Frontal cortex (tissue), 4 donors: ENCODE data around the gene PAFAH2. TPM values are rescaled to one million over a fixed set of nuclear protein-coding genes. Genes with fewer than 3 reads are reported as not detected.
"Not testable (repeated sequence)": the region's sequence is repeated elsewhere in the genome, so short reads cannot be mapped to it uniquely, and the experiment has no call there.

Experiments
- DNase-seq, 2 donors: peaks; one replicate each; pipeline ENCODE4 v3.0.0; 2012; ENCODE audit warnings: low spot score in 2 of 2
- FAIRE-seq: peaks from 2 replicates; lab custom pipeline; 2012; peaks lifted over from hg19 to GRCh38; lab: Jason Lieb, UNC
- total RNA-seq: library from RNA; depleted of rRNA; stranded (reverse); fragments of >200 nt; gene quantifications from one replicate; pipeline ENCODE4 v1.2.3, GENCODE V29; 2014
- donor health status: control.
- donor health status: control.
- donor health status: control.

Gene PAFAH2
- total RNA-seq, 1 donor from 2014 or later = 2.4 TPM

GRCh38 chr1:25990702-25991395 is 7.0 kb downstream of the PAFAH2 start:
- DNase-seq (no peak), FAIRE-seq (no peak)

- FAIRE-seq (no peak), DNase-seq (no peak)
Observed at GRCh38 chr1:25990251-25990650, 7.6 kb downstream of the PAFAH2 start.

GRCh38 chr1:25989440-25990234 is 8.2 kb downstream of the PAFAH2 start:
- FAIRE-seq = no peak
- DNase-seq = no peak

- DNase-seq = no peak
Observed at GRCh38 chr1:25987951-25988350, 9.9 kb downstream of the PAFAH2 start.

DNA sequence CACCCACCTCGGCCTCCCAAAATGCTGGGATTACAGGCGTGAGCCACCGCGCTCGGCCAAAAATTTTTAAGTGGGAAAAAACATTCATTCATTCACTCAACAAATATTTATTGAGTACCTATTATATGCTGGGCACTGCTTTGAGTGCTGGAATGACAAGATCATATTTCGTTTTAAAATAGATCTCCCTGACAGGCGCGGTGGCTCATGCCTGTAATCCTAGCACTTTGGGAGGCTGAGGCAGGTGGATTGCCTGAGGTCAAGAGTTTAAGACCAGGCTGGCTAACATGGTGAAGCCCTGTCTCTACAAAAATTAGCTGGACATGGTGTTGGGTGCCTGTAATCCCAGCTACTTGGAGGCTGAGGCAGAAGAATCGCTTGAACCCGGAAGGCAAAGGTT is 11.1 kb downstream of the PAFAH2 start:
- not testable (repeated sequence) for FAIRE-seq, DNase-seq

More at GRCh38 chr1:25987951-25988350, 9.9 kb downstream of the PAFAH2 start:
- no peak for FAIRE-seq

- DNase-seq (no peak), FAIRE-seq (no peak)
Observed at GRCh38 chr1:25985670-25986069, 12.2 kb downstream of the PAFAH2 start.

DNA sequence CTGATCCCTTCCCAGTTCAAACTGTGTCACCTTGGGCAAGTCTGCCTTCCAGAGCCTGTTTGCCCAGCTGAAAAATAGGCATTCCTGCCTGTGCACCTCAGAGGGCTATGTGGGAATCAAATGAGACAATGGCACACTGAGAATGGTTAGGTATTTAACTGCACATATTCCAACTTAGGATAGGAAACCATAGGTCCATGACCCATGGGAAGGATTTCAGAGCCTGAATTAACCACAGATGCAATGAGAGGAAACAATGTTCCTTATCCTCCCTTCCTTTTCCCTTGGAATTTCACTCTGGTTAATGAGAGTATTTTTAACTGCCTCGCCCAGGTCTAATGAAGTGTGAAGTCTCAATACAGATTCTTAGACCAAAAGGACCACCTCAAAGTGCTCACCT is 12.7 kb downstream of the PAFAH2 start:
- FAIRE-seq = no peak
- DNase-seq = no peak

DNA sequence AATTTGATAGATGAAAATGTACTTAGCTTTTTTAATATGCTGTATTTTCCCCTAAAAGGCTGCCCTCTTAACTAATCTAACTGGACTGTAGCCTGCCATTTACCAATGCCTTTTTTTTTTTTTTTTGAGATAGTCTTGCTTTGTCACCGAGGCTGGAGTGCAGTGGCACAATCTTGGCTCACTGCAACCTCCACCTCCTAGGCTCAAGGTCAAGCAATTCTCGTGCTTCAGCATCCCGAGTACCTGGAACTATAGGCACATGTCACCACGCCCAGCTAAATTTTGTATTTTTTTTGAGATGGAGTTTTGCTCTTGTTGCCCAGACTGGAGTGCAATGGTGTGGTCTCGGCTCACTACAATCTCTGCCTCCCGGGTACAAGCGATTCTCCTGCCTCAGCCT is 18.7 kb downstream of the PAFAH2 start:
- no peak for FAIRE-seq
- DNase-seq = no peak

- DNase-seq = no peak
- no peak for FAIRE-seq
Observed at GRCh38 chr1:25978403-25978802, 19.5 kb downstream of the PAFAH2 start.

DNA sequence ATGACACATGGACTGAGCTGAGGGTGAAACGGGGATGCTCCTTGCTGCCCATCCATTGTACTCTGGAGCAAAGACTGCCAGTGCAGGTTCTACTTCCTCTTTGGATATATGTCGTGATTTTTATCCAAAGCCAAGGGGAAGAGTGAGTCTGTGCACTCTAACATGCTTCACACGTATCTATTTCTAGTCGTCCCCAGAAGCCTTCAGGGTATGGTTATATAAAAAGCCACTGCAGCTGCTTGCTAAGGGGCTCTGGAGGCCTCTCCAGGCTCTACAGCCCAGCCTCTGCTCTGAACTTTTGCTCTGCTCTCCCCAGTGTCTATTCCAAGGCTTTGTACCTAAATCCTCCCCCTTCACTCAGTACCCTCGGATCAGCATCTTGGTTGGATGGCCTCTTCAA is 20.1 kb downstream of the PAFAH2 start:
- no peak for DNase-seq
- FAIRE-seq = no peak

DNA sequence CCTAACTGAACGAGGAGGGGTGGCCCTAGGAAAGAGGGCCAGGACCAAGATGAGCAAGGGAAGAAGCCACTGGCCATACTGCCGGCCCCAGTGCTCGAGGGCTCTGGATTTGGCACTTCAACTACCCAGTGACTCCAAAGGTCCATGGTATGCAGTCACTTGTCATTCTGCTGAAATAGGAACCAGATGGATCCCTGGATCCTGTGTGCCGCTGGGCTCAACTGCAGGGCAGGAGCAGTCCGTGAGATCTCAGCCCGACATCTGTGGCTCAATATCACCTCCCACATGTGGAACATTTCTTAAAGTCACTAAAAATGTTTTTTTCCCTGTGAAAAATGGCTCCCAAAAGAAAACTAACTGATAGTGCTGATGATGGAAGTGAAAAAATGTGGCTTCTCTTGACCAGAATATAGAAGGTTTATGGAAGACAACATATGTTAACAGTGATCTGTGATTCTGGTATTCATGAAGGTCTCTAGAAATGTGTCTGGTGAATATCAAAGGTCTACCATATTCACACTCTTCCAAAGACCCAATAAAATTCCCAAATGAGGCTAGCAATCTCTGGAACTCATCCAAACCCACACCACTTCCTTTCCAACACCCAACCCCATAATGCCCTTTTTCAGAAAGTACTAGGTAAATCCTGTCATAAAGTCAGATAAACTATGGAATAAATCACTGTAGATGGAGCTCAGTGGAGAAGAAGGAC is 24.1 kb downstream of the PAFAH2 start:
- FAIRE-seq (no peak), DNase-seq (no peak)

- DNase-seq (no peak), FAIRE-seq (no peak)
Observed at GRCh38 chr1:25971811-25972180, 26.1 kb downstream of the PAFAH2 start.

- no peak for FAIRE-seq
Observed at GRCh38 chr1:25971066-25971810, 26.6 kb downstream of the PAFAH2 start.

DNA sequence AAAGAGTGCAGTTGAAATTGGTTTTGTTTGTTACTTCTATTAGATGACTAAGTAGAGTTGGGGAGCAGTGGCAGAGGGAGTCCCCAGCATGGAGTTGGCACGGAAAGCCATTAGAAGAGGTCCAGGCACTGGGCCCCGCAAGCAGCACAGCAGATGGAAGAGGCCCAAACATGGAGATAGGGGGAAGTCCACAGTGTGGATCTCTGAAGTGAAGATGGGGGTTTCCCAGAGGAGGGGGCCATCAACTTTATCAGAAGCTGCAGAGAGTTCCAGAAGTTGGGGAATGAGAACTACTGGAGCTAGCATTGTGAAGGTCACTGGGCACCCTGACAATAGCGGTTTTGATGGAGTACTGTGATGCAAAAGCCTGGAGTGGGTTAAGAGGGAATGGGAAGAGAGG is 30.6 kb downstream of the PAFAH2 start:
- no peak for DNase-seq
- FAIRE-seq = no peak

More at GRCh38 chr1:25971066-25971810, 26.6 kb downstream of the PAFAH2 start:
- no peak for DNase-seq

DNA sequence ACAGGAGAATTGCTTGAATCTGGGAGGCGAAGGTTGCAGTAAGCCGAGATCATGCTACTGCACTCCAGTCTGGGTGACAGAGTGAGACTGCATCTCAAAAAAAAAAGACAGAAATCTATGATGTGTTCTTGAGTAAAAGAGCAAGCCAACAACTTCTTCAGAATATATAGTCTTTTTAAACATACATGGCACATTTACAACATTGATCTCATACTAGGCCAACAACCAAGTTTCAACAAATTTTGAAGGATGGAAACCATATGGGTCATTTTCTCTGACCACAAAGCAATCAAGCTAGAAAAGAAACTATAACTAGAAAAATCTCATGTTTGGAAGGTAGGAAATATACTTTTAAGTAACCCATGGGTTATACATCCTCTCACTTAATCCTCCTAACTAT is 38.3 kb downstream of the PAFAH2 start:
- no peak for FAIRE-seq

DNA sequence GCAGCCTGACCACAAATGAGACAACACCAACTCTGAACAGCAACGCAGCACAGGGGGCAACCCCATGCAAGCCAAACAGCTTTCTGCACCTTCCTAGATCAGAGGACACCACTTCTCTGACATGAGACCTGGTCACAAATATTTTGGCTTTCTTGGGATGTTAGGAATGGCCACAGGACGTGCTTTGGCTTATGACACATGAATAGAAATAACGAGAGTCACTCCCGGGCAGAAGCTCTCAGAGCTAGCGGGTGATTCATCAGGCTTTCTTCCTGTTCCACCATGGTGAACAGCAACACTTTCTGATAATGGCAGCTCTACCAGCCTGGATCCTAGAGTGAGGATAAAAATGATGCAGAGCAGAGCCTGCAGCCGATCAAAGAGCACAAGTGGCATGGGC is 39.4 kb downstream of the PAFAH2 start:
- FAIRE-seq = no peak
- no peak for DNase-seq

More for the DNA sequence above, 38.3 kb downstream of the PAFAH2 start:
- DNase-seq = no peak

DNA sequence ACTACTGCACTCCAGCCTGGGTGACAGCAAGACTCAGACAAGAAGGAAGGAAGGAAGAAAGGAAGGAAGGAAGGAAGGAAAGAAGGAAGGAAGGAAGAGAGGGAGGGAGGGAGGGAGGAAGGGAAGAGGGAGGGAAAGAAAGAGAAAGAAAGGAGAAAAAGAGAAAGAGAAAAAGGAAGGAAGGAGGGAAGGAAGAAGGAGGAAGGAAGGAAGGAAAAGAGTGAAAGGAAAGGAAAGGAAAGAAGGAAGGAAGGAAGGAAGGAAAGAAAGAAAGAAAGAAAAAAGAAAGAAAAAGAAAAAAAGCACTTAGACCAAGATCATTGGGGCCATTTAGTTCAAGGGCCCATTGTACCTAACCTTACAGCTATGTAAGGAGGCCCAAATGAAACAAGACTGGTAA is 42.3 kb downstream of the PAFAH2 start:
- DNase-seq = no peak
- no peak for FAIRE-seq

- FAIRE-seq (no peak), DNase-seq (no peak)
Observed at GRCh38 chr1:25954282-25954938, 43.5 kb downstream of the PAFAH2 start.

DNA sequence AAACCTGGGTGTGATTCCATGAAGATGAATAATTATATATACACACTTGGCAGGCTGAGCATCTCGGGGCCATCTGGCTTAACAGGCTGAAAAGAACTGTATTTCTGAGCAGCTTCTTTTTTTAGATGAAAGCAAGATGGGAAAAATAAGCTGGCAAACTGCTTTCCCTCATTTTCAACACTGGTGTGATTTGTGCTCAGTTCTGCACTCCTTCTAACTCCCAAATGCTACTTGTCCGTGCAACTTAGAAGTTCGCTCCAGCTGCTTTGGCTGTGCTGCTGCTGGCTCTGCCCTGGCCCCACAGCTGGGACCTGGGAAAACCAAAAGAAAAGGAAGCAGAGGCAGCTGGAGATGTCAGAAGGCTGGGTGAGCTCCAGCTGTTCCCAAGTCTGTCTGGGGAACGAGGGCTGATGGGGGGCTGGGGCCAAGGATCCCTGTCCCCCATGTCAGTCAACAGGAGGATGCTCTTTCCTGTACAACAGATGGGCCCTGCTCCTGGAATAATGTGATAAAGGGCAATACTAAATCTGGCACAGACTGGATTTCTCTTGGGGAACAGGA is 44.9 kb downstream of the PAFAH2 start:
- FAIRE-seq (no peak), DNase-seq (no peak)
